Measurements from ENCODE around the gene SOCS7.

DNA sequence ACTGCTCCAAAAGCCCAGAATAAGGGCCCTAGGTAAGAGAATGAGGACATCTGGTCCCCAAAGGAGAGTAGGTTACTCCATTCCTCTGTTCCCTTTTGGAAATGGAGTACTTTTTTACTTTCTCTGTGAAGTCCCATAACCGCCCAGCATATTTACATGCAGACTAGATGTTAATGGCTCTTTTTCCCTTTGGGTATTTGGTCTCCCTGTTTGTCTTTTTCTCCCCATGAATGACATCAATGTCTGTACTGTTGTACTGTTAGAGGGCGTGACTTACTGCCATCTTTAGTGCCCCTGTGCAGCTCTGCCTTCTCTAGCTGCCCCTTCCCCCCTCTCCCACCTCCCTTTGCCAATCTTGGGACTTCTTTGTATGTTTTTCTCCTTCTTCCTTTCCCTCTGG is 26.9 kb upstream of the SOCS7 start:
- no peak for TF ChIP-seq FOXA1 (IDR thresholded peaks at IDR 0.05)
- no peak for TF ChIP-seq CTCF (IDR thresholded peaks at IDR 0.05; ENCODE audit: low read depth, low read length, missing input control)
- TF ChIP-seq RAD21 (IDR thresholded peaks at IDR 0.05) = no peak
- TF ChIP-seq EGR1 (IDR thresholded peaks at IDR 0.05; ENCODE audit: low read depth in 2 of 2) = no peak
- no peak for TF ChIP-seq TAF1 (conservative IDR thresholded peaks at IDR 0.05)
- TF ChIP-seq JUND (IDR thresholded peaks at IDR 0.05) = no peak
